Anterior cingulate cortex (tissue), 58 donors: ENCODE data around the gene LMO1.
A peak's percentile ranks its signal among the peaks of the same experiment; 100 is the strongest.

ENCODE experiments used
- DNase-seq, 58 donors: peaks; one replicate each; lab custom pipeline; 2025; lab: John Stamatoyannopoulos, UW

The LMO1 gene

GRCh38 chr11:8263769-8264410 is at the start of gene LMO1:
TSS of gene LMO1 (minus strand) at chr11:8263878. CDS start at chr11:8263362, 516 bp downstream.
- DNase-seq: peak in 55 of 58 donors; percentile 11 to 86 (median 56)

- no peak for DNase-seq
Observed at GRCh38 chr11:8312986-8313385, 49.3 kb upstream of the LMO1 start.

- no peak for DNase-seq
Observed at GRCh38 chr11:8311366-8311765, 47.7 kb upstream of the LMO1 start.

GRCh38 chr11:8310743-8311298 is 47.1 kb upstream of the LMO1 start:
- no peak for DNase-seq

- no peak for DNase-seq
Observed at GRCh38 chr11:8309862-8310261, 46.2 kb upstream of the LMO1 start.

- no peak for DNase-seq
Observed at GRCh38 chr11:8309311-8309710, 45.6 kb upstream of the LMO1 start.

- no peak for DNase-seq
Observed at GRCh38 chr11:8307601-8308000, 43.9 kb upstream of the LMO1 start.

- DNase-seq: no peak
Observed at GRCh38 chr11:8301622-8302021, 37.9 kb upstream of the LMO1 start.

GRCh38 chr11:8298801-8299786 is 35.4 kb upstream of the LMO1 start:
- no peak for DNase-seq

- no peak for DNase-seq
Observed at GRCh38 chr11:8297781-8298440, 34.2 kb upstream of the LMO1 start.

GRCh38 chr11:8296872-8297271 is 33.2 kb upstream of the LMO1 start:
- DNase-seq: no peak

- no peak for DNase-seq
Observed at GRCh38 chr11:8296038-8296649, 32.5 kb upstream of the LMO1 start.

GRCh38 chr11:8294251-8294935 is 30.7 kb upstream of the LMO1 start:
- no peak for DNase-seq

- no peak for DNase-seq
Observed at GRCh38 chr11:8293171-8293570, 29.5 kb upstream of the LMO1 start.

- DNase-seq: no peak
Observed at GRCh38 chr11:8292351-8292750, 28.7 kb upstream of the LMO1 start.

- DNase-seq: peak in 1 of 58 donors; percentile 8
Observed at GRCh38 chr11:8291421-8292350, 28.0 kb upstream of the LMO1 start.

GRCh38 chr11:8290081-8290810 is 26.6 kb upstream of the LMO1 start:
- no peak for DNase-seq

- DNase-seq: peak in 1 of 58 donors; percentile 15
Observed at GRCh38 chr11:8289492-8289918, 25.8 kb upstream of the LMO1 start.
